GM21515 (cell line): ENCODE data around the gene SAMD4A.

Source experiments
- ATAC-seq: cut with Tn5 transposase; IDR thresholded peaks from one replicate; pipeline ENCODE4 v1.9.1; 2021; ENCODE audit not compliant: unreplicated experiment

The SAMD4A gene

DNA sequence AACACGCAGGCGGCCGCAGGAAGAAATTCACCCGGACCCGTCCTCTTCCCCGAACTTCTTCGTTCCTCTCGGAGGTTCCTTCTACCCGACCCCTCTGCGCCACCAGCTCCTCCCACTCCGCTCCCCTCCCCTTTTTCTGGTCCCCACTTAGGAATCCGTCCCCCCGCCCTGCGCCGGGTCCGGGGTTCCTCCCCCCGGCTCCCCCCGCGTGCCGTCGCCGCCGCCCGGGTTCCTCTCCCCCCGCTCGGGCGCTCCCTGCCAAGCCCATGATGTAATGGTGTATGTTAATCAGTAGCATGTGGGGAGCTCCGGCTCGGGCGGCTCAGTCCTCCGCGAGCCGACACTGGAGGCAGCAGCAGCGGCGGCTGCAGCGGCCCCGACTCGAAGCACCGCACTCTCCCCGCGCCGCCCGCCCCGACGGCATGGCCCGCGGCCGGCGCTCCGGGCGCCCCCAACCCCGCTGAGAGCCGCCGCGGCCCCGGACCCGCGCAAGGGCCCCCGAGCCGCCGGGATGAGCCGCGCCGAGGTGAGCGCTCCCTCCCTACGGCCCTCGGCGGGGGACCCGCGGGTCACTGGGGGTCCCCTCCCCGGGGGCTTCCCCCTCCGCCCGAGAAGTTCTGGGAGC, 1.0 kb upstream of the SAMD4A start:
- peak; percentile 40 for ATAC-seq

DNA sequence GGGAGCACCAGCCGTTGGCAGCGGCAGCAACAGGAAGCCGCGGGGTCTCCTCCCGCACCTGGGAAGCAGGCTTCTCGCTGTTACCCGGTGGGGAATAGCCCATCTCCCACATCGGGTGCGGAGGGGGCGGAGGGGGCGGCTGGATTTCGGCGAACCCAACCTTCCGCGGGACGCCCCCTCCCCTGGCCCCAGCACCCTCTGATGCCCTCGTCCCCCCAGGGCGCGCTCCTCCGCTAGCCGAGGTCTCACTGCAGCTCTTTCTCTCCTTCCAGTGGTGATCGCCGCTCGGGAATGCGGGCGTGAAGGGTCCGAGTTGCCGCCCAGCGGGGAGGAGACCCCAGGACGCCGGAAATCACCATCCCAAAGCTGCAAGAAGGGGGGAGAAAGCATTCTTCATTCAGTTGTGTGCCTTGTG, 303 bp downstream of the SAMD4A start:
- ATAC-seq = peak; percentile 1

DNA sequence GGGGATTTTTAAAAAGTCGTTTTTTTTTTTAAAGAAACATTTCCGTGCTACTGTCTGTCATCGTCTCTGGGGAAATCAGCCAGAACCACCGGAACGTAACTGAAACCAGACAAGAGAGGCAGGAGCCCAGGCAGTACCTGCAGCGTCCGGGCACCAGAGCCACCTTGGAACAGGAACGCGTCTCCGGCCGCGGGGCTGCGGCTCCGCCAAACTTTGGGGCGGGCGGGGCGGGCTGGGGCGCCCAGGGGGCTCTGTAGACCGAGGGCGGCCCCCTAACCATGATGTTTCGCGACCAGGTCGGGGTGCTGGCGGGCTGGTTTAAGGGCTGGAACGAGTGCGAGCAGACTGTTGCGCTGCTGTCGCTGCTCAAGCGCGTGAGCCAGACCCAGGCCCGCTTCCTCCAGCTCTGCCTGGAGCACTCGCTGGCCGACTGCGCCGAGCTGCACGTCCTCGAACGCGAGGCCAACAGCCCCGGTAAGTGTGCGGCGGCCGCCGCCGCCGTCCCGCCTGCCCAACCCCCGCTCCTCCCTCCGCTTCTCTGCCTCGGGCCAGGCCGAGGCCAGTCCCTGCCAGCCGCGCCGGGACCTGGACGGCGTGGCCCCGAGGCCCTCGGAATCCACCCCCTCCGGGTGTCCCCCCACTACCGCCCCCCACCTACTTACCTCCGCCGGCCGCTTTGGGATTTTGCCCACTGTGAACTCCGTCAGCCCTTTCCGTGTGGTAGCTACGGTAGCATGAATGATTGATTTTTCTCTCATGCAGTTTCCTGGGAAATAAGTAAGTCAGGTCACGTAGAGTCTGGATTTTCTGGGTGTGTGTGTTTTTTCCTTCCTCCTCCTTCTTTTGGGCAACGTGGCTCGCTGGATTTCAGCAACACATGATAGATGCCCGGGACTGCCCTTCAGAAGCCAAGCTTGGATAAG, 972 bp downstream of the SAMD4A start:
- ATAC-seq = no peak

DNA sequence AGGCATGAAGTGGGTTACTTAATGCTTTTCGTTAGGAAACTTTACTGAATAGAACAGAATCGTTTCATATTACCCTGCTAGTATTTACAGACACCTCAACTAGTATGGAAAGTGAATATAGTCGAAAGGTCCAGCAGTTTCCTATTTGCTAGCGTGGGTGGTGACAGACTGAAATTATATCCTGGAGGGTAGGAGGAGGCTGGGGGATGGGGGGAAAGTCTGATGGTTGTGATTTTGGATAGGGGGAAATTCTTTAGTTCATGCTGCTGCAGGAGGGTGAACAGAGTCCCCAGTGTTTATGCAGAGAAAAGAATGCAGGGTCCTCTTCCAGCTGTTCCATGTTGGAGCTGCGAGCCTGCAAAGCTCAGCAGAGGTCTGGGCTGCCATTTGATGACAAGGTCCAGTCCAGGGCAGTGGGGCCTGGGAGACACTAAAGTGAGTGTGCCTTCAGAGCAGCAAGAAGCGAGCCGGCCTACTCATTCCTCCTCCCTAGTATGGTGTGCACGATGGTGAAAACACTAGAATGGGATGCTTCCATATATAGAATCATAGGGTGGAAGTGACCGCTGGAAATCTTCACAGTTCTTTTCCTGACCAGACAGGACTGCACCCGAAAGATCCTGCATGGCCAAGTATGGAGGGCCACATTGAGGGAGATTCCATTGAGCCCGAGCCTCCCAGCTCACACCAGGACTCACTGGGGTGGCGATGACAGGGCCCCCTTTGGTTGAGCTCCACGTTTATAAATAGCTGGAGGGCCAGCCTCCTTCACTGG, 2.1 kb downstream of the SAMD4A start:
- ATAC-seq = no peak

DNA sequence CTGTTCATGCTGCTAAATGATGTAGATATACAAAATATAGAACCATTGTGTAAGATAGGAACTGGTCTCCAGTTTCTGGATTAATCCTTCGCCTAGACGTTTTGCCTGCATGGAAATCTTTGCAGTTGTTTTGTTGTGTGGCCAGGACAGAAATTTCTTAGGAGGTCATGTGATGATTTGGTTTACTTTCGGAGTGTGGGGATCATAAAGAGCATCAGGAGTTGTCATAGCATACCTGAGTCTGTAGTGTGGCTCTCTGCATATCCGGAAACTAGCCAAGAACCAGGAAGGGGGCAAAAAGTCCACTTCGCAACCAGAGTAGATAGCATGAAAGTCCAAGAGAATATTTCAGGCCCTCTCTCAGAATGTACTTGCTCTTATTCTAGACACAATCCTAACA, 3.1 kb downstream of the SAMD4A start:
- no peak for ATAC-seq

DNA sequence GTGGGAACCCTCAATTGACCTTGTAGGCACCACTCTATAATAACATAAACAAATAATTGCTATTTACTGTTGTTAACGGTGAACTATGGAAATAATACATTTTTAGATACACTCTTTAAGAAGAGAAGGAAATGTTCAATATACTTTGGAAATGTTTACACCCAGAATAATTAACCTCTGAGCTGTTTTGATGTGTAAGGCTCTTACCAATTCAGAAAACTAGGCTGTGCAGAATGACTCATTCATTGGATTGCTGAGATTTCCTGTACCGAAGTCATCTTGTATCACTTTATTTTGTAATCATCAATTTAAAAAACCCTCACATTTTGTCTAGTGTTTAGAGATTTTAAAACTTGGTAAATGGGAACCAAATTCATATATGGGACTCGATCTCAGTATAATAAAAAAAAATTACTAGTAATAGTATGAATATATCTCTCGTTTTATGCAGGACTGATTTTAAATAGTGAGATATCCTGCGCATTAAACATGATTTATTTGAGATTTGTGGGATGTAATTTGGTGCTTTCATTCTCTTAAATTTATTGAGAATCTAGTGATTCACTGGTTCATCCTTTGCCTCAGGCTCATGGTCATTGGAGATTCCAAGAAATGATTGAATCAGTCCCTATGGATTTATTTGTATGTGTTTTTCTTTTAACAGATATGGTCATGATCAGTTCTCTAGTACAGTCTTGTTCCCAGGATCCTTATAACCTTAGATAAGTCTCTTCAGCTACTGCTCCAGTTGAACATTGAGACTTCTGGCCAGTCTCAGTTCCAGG, 3.9 kb downstream of the SAMD4A start:
- no peak for ATAC-seq

DNA sequence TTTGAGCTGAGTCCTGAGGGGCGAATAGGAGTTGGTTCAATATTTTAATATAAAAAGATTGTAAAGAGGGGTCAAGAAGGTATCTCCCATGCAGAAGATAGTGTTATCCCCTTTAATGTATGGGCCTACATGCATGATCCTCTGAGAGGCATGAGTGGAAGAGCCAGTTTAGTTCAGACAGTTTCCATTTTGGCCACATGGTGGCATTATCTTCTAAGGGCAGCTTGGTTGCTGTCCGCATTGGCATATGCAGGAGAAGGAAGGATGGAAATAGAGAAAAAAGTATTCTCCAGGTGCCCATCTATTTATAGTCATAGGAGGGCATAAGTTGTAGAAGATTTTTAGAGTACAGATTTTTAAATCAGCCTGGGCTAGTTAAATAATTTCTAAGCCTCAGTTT, 5.4 kb downstream of the SAMD4A start:
- no peak for ATAC-seq

DNA sequence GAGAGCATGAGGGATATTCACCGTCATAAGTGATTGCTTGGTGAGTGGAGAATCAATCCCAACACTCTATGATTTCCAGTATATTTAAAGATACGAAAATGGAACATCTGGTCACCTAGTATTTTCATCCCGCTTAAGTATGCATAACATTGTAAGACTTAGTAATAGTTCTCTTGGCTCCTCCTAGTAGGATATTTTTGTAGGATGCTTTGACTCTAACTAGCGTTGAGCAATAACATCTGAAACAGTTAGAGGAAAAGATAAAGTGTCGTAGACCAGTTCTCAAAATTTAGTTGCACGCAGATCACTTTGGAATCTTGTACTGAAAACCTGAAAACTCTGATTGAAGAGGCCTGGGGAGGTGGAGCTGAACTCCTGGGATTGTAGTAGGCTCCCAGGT, 7.6 kb downstream of the SAMD4A start:
- ATAC-seq = no peak

DNA sequence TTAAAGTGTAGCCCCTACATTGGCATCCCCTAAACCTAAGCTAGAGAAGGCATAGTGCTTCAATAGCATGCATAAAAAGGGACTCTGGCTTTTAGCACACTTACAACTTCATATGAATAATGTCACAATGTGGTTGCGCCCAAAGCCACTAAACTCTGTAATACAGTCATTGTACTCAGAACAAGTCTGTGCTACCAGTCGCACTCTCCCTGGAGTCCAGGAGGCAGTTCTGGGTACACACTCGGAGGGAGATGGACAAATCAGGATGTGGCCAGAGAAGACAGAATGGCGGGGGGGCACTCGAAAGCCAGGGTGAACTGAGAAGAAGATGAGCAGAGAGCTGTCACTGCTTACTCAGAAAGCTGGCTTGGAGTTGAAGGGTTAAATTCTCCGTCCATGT, 10.6 kb downstream of the SAMD4A start:
- ATAC-seq = no peak

DNA sequence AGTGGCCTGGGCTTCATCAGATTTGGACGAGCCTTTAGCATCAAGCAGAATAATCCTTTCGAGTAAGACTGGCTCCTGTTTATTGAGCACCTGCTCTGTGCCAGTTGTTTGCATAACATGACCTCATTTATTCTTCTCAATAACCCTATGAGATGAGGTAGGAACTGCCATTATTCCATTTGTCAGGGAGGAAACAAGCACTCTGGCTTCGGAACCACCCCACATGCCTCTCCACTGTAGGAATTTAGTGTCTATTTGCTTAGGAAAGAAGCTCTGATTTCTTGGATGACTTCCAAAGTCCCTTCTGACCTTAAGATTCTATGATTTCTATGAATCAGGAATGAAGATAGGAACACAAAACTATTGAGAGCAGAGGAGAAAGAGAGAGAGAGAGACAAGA, 11.0 kb downstream of the SAMD4A start:
- ATAC-seq = no peak

DNA sequence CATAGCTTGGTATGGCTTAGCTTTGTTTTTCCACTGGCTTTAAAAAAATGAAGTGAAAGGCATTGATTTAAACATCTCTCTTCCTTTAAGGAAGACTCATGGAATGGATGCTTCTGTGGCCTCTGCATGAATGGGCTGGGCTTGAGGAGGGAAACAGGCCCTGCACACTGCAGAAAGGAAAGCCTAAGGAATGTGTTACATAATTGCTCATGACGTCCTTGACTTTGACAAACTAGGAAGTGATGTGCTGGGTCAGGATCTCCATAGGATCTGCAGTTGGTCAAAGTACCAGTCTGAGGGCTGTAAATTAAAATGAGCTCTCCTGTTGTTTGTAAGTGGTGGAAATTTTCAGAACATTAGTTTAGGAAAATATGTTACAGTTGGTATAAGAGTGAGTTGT, 12.7 kb downstream of the SAMD4A start:
- ATAC-seq = no peak

DNA sequence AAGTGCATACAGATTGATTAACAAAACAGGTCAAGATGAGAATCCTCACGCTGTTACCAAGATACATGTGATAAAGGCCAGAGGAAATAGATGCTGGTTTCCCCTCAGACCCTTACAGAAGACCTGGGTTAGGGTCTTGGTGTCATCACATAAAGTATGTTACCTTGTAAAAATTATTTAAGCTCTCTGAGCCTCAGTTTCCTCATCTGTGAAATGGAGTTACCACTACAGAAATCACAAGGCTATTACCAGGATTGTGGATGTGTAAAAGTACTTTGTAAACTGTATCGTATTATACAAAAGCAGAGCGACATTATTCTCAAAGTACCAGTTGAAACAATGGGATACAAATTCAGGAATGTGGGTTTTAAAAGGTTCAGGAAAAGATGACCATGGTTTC, 14.0 kb downstream of the SAMD4A start:
- ATAC-seq = no peak

DNA sequence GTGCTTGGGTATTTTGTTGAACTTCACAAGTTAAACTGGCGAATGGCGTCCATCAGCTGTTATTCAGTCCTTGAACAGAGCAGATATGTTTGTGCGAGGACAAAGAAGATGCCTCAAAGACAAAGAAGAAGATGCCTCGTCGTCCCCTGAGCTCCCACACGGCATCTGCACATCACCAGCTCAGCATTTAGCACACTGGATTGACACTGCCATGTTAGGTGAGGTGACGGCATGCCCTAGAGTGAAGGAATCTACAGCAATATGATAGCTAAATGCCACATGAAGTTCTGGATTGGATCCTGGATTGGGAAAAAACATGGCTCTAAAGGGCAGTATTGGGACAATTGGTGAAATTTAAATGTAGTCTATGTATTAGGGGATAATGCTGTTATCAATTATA, 15.4 kb downstream of the SAMD4A start:
- ATAC-seq = no peak

DNA sequence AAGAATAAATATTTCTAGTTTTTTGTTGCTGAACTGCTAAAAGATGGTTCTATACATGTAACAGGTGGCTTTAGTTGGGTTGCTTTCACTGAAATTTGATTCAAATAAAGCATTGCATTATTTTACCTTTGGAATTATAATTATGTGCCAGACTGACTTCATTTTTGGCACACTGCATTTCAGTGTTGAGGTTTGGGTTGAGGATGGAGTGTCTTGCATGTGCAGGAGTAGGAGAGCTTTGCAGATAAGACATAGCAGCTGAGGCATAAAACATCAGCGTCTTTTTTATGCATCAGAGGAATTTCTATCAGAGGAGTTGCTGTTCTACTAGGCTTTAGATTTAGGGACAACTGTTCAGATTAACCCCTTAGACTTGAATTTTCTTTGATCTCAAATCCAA, 17.2 kb downstream of the SAMD4A start:
- no peak for ATAC-seq

DNA sequence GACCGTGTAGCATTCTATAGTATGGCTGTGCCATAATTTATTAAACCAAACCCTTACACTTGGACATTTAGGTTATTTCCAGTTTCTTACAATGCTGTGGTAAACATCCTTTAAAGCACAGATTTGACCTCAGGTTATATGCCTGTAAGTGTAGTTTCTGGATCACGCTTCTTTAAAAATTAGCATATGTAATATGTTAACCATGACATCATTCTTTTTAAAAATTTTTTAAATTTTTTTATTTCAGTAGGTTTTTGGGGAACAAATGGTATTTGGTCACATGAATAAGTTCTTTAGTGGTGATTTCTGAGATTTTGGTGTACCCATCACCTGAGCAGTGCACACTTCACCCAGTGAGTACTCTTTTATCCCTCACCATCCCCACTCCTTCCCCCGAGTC, 18.3 kb downstream of the SAMD4A start:
- no peak for ATAC-seq

DNA sequence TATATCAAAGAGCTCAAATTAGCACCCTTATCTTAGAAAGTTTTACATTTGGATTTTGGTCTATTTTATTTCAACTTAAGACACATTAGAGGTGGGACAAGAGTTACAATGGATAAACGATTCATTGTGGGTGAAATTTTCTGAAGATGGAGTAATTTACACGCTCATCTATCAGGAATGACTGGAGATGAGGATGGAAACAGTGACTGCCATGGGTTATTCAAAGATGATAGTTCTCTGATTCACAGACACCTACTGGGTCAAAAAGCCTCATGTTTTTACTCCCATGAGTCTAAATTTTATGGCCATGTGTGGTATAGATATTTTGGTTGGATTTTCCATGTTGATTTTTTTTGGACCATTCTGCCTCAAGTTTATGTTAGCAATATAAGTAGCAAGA, 22.1 kb downstream of the SAMD4A start:
- no peak for ATAC-seq

DNA sequence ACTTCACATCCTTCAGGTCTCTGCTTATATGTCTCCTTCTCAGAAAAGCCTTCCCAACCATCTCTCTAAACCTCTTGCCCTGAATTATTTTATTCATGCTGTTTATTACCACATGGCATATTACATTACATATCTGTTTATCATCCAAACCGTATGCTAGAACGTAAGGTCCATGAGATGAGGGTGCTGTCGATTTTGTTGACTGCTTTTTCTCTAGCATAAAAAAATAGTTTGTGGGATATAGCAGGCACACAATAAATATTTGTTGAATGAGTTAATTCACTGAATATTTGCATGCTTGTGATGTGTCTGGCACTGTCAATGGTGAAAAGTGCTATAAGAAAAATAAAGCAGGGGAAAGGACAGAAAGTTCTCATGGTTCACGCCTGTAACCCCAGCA, 22.9 kb downstream of the SAMD4A start:
- no peak for ATAC-seq

DNA sequence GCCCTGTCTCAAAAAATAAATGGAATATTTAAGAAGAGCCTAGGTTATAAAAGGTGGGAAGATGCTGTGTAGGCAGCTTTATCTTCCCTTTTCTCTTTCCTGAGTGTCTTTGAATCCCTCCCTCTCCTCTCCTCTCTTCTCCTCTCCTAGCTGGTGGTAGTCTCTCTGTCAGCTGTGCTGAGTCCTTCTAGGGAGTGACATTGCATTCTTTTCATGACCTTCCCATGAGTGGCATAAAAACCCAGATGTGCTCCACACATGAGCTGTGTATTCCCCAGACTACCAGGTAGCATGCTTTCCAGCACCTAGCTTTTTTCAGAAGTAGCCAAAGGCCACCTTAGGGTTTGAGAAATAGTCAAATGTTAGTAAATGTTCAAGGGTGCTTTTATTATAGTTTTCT, 23.6 kb downstream of the SAMD4A start:
- ATAC-seq = no peak

DNA sequence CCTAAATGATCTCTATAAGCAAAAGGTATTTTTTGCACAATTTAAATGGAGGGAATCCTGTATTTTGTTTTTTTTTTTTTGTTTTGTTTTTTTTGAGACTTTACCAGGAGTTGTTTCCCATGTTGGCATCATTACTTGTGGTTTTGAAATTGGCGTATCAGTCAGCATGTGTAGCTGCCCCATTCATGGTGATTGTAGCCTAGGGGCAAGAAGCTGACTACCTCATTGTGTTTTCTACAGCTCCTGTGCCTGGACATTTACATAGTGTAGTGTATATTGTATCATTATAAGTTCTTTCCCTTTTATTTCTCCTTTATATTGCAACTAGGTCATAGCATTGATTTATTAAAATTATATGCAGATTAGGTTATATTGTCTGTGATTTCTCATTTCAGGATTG, 24.5 kb downstream of the SAMD4A start:
- ATAC-seq = no peak

DNA sequence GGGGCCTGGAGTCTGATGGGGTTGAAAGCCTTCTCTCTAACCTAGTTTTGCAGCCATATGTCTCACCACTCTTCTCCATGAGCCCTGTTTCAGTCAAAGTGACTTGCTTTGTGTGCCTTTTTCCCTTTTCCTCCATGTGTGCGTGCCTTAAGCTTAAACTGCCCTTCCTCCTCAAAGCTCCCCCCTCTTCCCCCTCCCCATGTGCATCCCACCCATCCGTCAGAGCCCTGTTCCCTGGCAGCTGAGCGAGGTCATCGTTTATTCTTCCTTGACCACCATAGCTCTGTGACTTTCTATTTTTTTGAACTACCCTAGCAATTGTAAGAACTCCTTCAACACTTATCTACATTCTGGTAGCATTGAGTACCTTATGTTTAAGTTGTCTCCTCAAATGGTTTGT, 24.9 kb downstream of the SAMD4A start:
- no peak for ATAC-seq

DNA sequence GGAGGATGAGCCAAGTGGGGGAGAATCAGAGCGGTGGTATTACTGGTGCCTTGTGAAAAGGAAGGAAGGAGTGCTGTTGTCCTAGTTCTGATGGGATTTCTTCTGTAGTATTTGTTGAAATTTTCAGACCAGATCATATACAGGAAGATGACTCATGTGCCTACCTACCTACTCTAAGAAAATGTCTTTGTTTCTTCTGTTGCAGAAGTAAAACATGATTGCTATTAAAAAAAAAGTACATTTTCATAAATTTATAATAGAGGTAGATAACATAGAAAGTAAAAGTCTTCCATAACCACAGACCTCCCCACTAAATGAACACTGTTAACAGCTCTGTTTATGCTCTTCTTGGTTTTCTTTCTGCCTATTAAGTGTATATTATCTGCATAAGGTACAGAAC, 26.9 kb downstream of the SAMD4A start:
- no peak for ATAC-seq
